Body of pancreas (tissue), 4 donors: Measurements from ENCODE around the gene XNDC1N.
"Not testable (repeated sequence)": the region's sequence is repeated elsewhere in the genome, so short reads cannot be mapped to it uniquely, and the experiment has no call there.

Source experiments
- CTCF ChIP-seq, 7 experiments: fragments of 450-650 bp in 4 of 7; fragments of 200-600 bp in 3 of 7; sonication (generic) in 3 of 7; IDR thresholded peaks; one replicate each; pipeline ENCODE4 v1.5.1; 2016 to 2019; ENCODE audit warnings: antibody characterized with exemption in 7 of 7
- POLR2A ChIP-seq, 3 donors: fragments of 450-650 bp; IDR thresholded peaks; one replicate each; pipeline ENCODE4 v1.6.1; 2016; ENCODE audit warnings: antibody characterized with exemption in 3 of 3, mild to moderate bottlenecking in 2 of 3

GRCh38 chr11:71911321-71911985, 16.9 kb downstream of the XNDC1N start:
- not testable (repeated sequence) for TF ChIP-seq CTCF, POLR2A (IDR thresholded peaks at IDR 0.05)
